K562 (cell line): Measurements from ENCODE around the gene HOXB4. TPM values are rescaled to one million over a fixed set of nuclear protein-coding genes. Genes with fewer than 3 reads are reported as not detected.

Experiments
- ATAC-seq: fragments of 200-7000 bp; cut with Tn5 transposase; 3 replicates; pipeline ENCODE4 v1.9.1; 2020; ENCODE audit warnings: moderate library complexity
- BruUV-seq: library from RNA; stranded (reverse); fragments of 400-500 nt; replicated peaks from 2 replicates; lab custom pipeline; 2021; lab: Mats Ljungman, UMichigan
- CTCF ChIA-PET: fragments of 300-600 bp; formaldehyde crosslinking; extraction: SDS; loops from one replicate; lab custom pipeline; 2021; ENCODE audit warnings: low intra/inter-chr PET ratio; lab: Yijun Ruan, JAX
- POLR2A ChIA-PET: fragments of 300-600, 350-650 bp; sonication (Branson Sonifier 250); formaldehyde crosslinking; extraction: SDS; loops from one replicate; lab custom pipeline; 2021; ENCODE audit warnings: antibody characterized with exemption, inconsistent platforms; lab: Yijun Ruan, JAX
- DNase-seq, 4 experiments: peaks; one replicate each; pipeline versions ENCODE4 v3.0.0 to v3.0.0-alpha.2; 2011 to 2018; ENCODE audit warnings: low spot score in 3 of 4, mixed read lengths in 3 of 4; ENCODE audit errors: extremely low read depth in 1 of 4
- FAIRE-seq: peaks from 2 replicates; lab custom pipeline; 2011; peaks lifted over from hg19 to GRCh38; lab: Jason Lieb, UNC
- H2AFZ ChIP-seq: 2 replicates; pipeline ENCODE4 v1.6.0; 2011; ENCODE audit warnings: low read depth, low read length, control low read depth, inconsistent platforms
- H3K27ac ChIP-seq: fragments of 200-600 bp; 3 replicates; pipeline ENCODE4 v1.8.0; 2011; ENCODE audit warnings: low read depth, mild to moderate bottlenecking, control low read depth, inconsistent platforms, low read length, moderate library complexity, mixed read lengths; ENCODE audit errors: extremely low read depth
- H3K27me3 ChIP-seq, 2 experiments: fragments of 300-600 bp in 1 of 2; 2 replicates in 1 of 2; 3 replicates in 1 of 2; pipeline versions ENCODE4 v1.6.0 to v1.8.0; 2011; ENCODE audit warnings: inconsistent platforms in 2 of 2, low read length in 2 of 2, mild to moderate bottlenecking in 1 of 2, mixed read lengths in 1 of 2, moderate library complexity in 1 of 2; ENCODE audit not compliant: control insufficient read depth in 2 of 2, insufficient read depth in 2 of 2
- H3K36me3 ChIP-seq: fragments of 300-600 bp; 3 replicates; pipeline ENCODE4 v1.8.0; 2011; ENCODE audit warnings: mild to moderate bottlenecking, low read length, inconsistent platforms; ENCODE audit not compliant: control insufficient read depth, insufficient read depth
- H3K4me1 ChIP-seq, 2 experiments: fragments of 200-600 bp in 1 of 2; replicated peaks in 1 of 2; 2 replicates in 1 of 2; 3 replicates in 1 of 2; pipeline versions ENCODE4 v1.5.1 to v1.8.0; 2011; ENCODE audit warnings: inconsistent platforms in 2 of 2, low read length in 2 of 2, mild to moderate bottlenecking in 1 of 2, mixed read lengths in 1 of 2, moderate library complexity in 1 of 2; ENCODE audit not compliant: control insufficient read depth in 2 of 2, insufficient read depth in 2 of 2
- H3K4me2 ChIP-seq: 2 replicates; pipeline ENCODE4 v1.6.1; 2011; ENCODE audit warnings: low read length, control low read depth, inconsistent platforms, mixed read lengths; ENCODE audit not compliant: insufficient read depth
- H3K4me3 ChIP-seq: fragments of 200-600 bp; sonication (generic), shearing (Covaris generic); 2 replicates; pipeline ENCODE4 v1.5.1; 2016; ENCODE audit warnings: control low read depth, inconsistent platforms
- H3K79me2 ChIP-seq: fragments of 200-600 bp; 3 replicates; pipeline ENCODE4 v1.8.0; 2011; ENCODE audit warnings: low read length, inconsistent platforms; ENCODE audit not compliant: control insufficient read depth, insufficient read depth
- H3K9ac ChIP-seq, 2 experiments: 2 replicates each; pipeline versions ENCODE4 v1.6.0 to v1.6.1; 2011; ENCODE audit warnings: low read depth in 2 of 2, low read length in 2 of 2, control low read depth in 1 of 2, inconsistent platforms in 1 of 2, mild to moderate bottlenecking in 1 of 2, mixed read lengths in 1 of 2; ENCODE audit not compliant: insufficient read depth in 1 of 2
- H3K9me1 ChIP-seq: one replicate; pipeline ENCODE4 v1.6.0; 2011; ENCODE audit warnings: inconsistent platforms, mild to moderate bottlenecking, low read length, moderate library complexity; ENCODE audit not compliant: control insufficient read depth, insufficient read depth
- H3K9me3 ChIP-seq: replicated peaks from 2 replicates; pipeline ENCODE4 v1.5.1; 2011; ENCODE audit warnings: low read depth, low read length, inconsistent platforms; ENCODE audit not compliant: control insufficient read depth, insufficient read depth
- H4K20me1 ChIP-seq: replicated peaks from 2 replicates; pipeline ENCODE4 v1.6.1; 2011; ENCODE audit warnings: low read length, inconsistent platforms, mixed read lengths; ENCODE audit not compliant: control insufficient read depth, insufficient read depth
- AFF1 ChIP-seq, 2 experiments: fragments of 450-650 bp; IDR thresholded peaks; 2 replicates each; pipeline ENCODE4 v1.6.1; 2018; ENCODE audit warnings: mild to moderate bottlenecking in 2 of 2, low read depth in 1 of 2; ENCODE audit not compliant: partially characterized antibody in 2 of 2
- CBFA2T2 ChIP-seq: fragments of 450-650 bp; conservative IDR thresholded peaks from 2 replicates; pipeline ENCODE4 v1.6.1; 2017; ENCODE audit warnings: mild to moderate bottlenecking
- CBFA2T3 ChIP-seq: fragments of 450-650 bp; IDR thresholded peaks from 2 replicates; pipeline ENCODE4 v1.6.1; 2017
- CREB3L1 ChIP-seq: fragments of 450-650 bp; IDR thresholded peaks from 2 replicates; pipeline ENCODE4 v1.6.1; 2014; ENCODE audit warnings: low read depth, mild to moderate bottlenecking, moderate library complexity, borderline replicate concordance
- ELF2 ChIP-seq: fragments of 250-450 bp; sonication (Bioruptor Pico); IDR thresholded peaks from 2 replicates; pipeline ENCODE4 v1.5.0; 2021; ENCODE audit warnings: mild to moderate bottlenecking
- JUND ChIP-seq, 2 experiments: IDR thresholded peaks; 2 replicates in 1 of 2; 3 replicates in 1 of 2; pipeline ENCODE4 v1.6.1; 2011; ENCODE audit warnings: borderline replicate concordance in 2 of 2, low read depth in 2 of 2, low read length in 2 of 2, improper control_type of control experiment in 1 of 2, missing biosample characterization in 1 of 2, missing genetic modification characterization in 1 of 2, missing genetic modification reagents in 1 of 2
- MAZ ChIP-seq, 2 experiments: fragments of 450-650 bp in 1 of 2; sonication (generic) in 1 of 2; formaldehyde crosslinking; IDR thresholded peaks in 1 of 2; conservative IDR thresholded peaks in 1 of 2; 2 replicates each; pipeline versions ENCODE4 v1.4.0 to v1.5.0; 2020; ENCODE audit warnings: mild to moderate bottlenecking in 1 of 2, missing genetic modification reagents in 1 of 2
- MYC ChIP-seq, 2 experiments: fragments of 250-450 bp in 1 of 2; sonication (Bioruptor Pico) in 1 of 2; IDR thresholded peaks; 2 replicates each; pipeline versions ENCODE4 v1.5.1 to v1.6.1; 2012 to 2021; ENCODE audit warnings: low read depth in 2 of 2, borderline replicate concordance in 1 of 2, improper control_type of control experiment in 1 of 2, low read length in 1 of 2, mild to moderate bottlenecking in 1 of 2, moderate library complexity in 1 of 2
- NONO ChIP-seq, 2 experiments: fragments of 200-400 bp in 1 of 2; fragments of 450-650 bp in 1 of 2; formaldehyde crosslinking in 1 of 2; IDR thresholded peaks; 2 replicates each; pipeline ENCODE4 v1.6.1; 2017; ENCODE audit warnings: low read depth in 2 of 2, mild to moderate bottlenecking in 2 of 2, moderate library complexity in 2 of 2, low read length in 1 of 2
- RBM14 ChIP-seq: fragments of 200-400 bp; formaldehyde crosslinking; IDR thresholded peaks from 2 replicates; pipeline ENCODE4 v1.6.1; 2018; ENCODE audit warnings: low read depth, mild to moderate bottlenecking, low read length, moderate library complexity, borderline replicate concordance; ENCODE audit not compliant: insufficient read depth
- SMARCE1 ChIP-seq: fragments of 450-650 bp; IDR thresholded peaks from 2 replicates; pipeline ENCODE4 v1.7.1; 2016; ENCODE audit warnings: mild to moderate bottlenecking
- ZNF589 ChIP-seq: fragments of 200-800 bp; sonication (Bioruptor generic); IDR thresholded peaks from 2 replicates; pipeline ENCODE4 v1.6.1; 2016; ENCODE audit warnings: low read depth, missing genetic modification characterization, missing compliant biosample characterization
- WGBS: fragments of 100-300 bp; shearing (Covaris generic); methylation state at CpG from one replicate; pipeline ENCODE4 v1.1.6; 2016; ENCODE audit warnings: low coverage, mixed read lengths; ENCODE audit not compliant: insufficient coverage; ENCODE audit errors: missing lambda C conversion rate; 5-methylcytosine and 5-hydroxymethylcytosine counted together
- in situ Hi-C: fragments of 300-500 bp; cut with MboI; formaldehyde crosslinking; loops from 4 replicates; pipeline ENCODE4 v1.15.0; 2018; ENCODE audit warnings: inconsistent platforms, mixed read lengths
- intact Hi-C: fragments of 100-400 bp; cut with micrococcal nuclease; formaldehyde crosslinking; loops from 2 replicates; pipeline ENCODE4 v1.14.2; 2022
- polyA plus RNA-seq, 8 experiments: library from polyadenylated mRNA; depleted of rRNA in 4 of 8; stranded (reverse) in 5 of 8; unstranded in 3 of 8; fragments of >200 nt; fragmentation: Nextera tagmentation in 2 of 8; fragmentation: Illumina TruSeq in 1 of 8; extraction: Ambion mirVana in 2 of 8; extraction: Trizol in 1 of 8; gene quantifications; 2 replicates each; pipeline versions ENCODE4 v1.2.1 to v1.2.3, GENCODE V29; 2011 to 2014; ENCODE audit warnings: inconsistent platforms in 1 of 8, missing spikeins in 1 of 8
- total RNA-seq, 7 experiments: library from RNA; depleted of rRNA in 6 of 7; stranded (reverse); fragments of >200 nt in 6 of 7; fragmentation: Illumina TruSeq in 2 of 7; extraction: Trizol in 2 of 7; gene quantifications; 2 replicates each; pipeline versions ENCODE4 v1.2.1 to v1.2.3, GENCODE V29; 2011 to 2021; ENCODE audit warnings: low replicate concordance in 1 of 7

Gene HOXB4
- total and polyA plus RNA-seq, 9 of the 15 experiments (the other 6 are each of a cell fraction or from before 2014, with no cell fraction given), result 1.6 to 34.9 (median 14.9) TPM

GRCh38 chr17:48626245-48627117 lies 48.3 kb upstream of the HOXB4 start, which contains the start of gene HOXB9:
Gene HOXB9 (minus strand): TSS chr17:48626358. CDS start chr17:48626269, 89 bp downstream.
- no peaks in the 10 kb centered on the region for H3K9me3 ChIP-seq
- peak within 1 kb of the TSS; percentile 99 for H3K4me2 ChIP-seq
- FAIRE-seq (peak; percentile 92), DNase-seq (peak; percentile 91 to 99 (median 94)), ATAC-seq (peak; percentile 75)
- ChIA-PET POLR2A (interaction anchor here (0.5 to 4.0 kb wide), 19 partner anchors 8 to 580 kb away, joined by 3 to 43 read pairs (median 3); partner anchors contain the start of genes HOXB3 and HOXB8), CTCF (interaction anchor here (0.7 kb wide), 1 partner anchor 69 kb away, joined by 3 read pairs; no protein-coding TSS in a partner anchor)
- peak within 1 kb of the TSS; percentile 73; the same call in 1 of the 2 replicates for H2AFZ ChIP-seq
- no peaks in the 10 kb centered on the region for H3K27me3 ChIP-seq
- H3K4me3 ChIP-seq, result peak within 1 kb of the TSS; percentile 97
- no peaks in the 10 kb centered on the region for H3K9me1 ChIP-seq
- in situ Hi-C loops, result loop anchor here (10.0 kb wide), 1 partner anchor 592 kb away; the partner anchor contains the start of gene COPZ2
- H3K27ac ChIP-seq, result peak within 1 kb of the TSS; percentile 99
- H4K20me1 ChIP-seq, result peaks cover 33% of the 10 kb centered on the region
- H3K9ac ChIP-seq, result peak within 1 kb of the TSS; percentile 99 to 100
- peaks cover 33% of the 10 kb centered on the region for H3K36me3 ChIP-seq
- peaks cover 38 to 58% of the 10 kb centered on the region in 2 experiments for H3K4me1 ChIP-seq
- intact Hi-C loops, result loop anchor here (2.0 to 5.0 kb wide), 2 partner anchors 80 to 371 kb away; partner anchors contain the start of gene IGF2BP1
- H3K79me2 ChIP-seq, result peaks cover 93% of the 10 kb centered on the region
- BruUV-seq, result TSS peak; percentile 82
- WGBS, result under 1% methylated on average over 35 of the region's 50 CpGs
- TF ChIP-seq MAZ (CRISPR knock-in tag; conservative IDR thresholded peaks at IDR 0.05 in 1 of 2, IDR thresholded peaks at IDR 0.05 in 1 of 2) (peak; percentile 99 to 100), ZNF589 (peak; percentile 71; the same call in 1 of the 2 replicates), ELF2 (CRISPR knock-in tag) (0 out of 2 replicates have a peak, but pooled peaks have one; percentile 36), AFF1 (IDR thresholded peaks at IDR 0.05; ENCODE audit: low read depth in 1 of 2, partially characterized antibody in 2 of 2) (peak; percentile 56 to 76), CBFA2T2 (0 out of 2 replicates have a peak, but pooled peaks have one; percentile 30), RBM14 (no peak), CREB3L1 (peak; percentile 95), JUND (IDR thresholded peaks at IDR 0.05; ENCODE audit: borderline replicate concordance, low read depth, low read length) (peak; percentile 96), JUND (tag; IDR thresholded peaks at IDR 0.05; ENCODE audit: borderline replicate concordance, low read depth, low read length) (peak; percentile 89; the same call in 1 of the 3 replicates), NONO (IDR thresholded peaks at IDR 0.05; ENCODE audit: low read depth in 2 of 2, low read length in 1 of 2) (peak in 1 of 2 experiments; percentile 30; a peak in 1 of 4 replicates), CBFA2T3 (peak; percentile 72), MYC (IDR thresholded peaks at IDR 0.05; ENCODE audit: low read depth, low read length) (peak; percentile 70), MYC (CRISPR knock-in tag; IDR thresholded peaks at IDR 0.05; ENCODE audit: borderline replicate concordance, low read depth) (no peak), SMARCE1 (peak; percentile 71)
